PC-9 (cell line): ENCODE results near the gene HOXB13. TPM values are rescaled to one million over a fixed set of nuclear protein-coding genes. Genes with fewer than 3 reads are reported as not detected.
A peak's percentile ranks its signal among the peaks of the same experiment; 100 is the strongest.

ENCODE experiments used
- BruUV-seq: library from RNA; stranded (reverse); fragments of 400-500 nt; replicated peaks from 2 replicates; lab custom pipeline; 2021; lab: Mats Ljungman, UMichigan
- CTCF ChIA-PET: fragments of 300-600 bp; sonication (Branson Sonifier 250); formaldehyde crosslinking; loops from one replicate; lab custom pipeline; 2022; ENCODE audit warnings: antibody characterized with exemption; lab: Charles Lee
- POLR2A ChIA-PET: fragments of 300-600 bp; sonication (Branson Sonifier 250); formaldehyde crosslinking; loops from one replicate; lab custom pipeline; 2022; ENCODE audit warnings: antibody characterized with exemption; ENCODE audit not compliant: unreplicated experiment; lab: Charles Lee
- DNase-seq, 2 experiments: peaks; one replicate each; pipeline versions ENCODE4 v3.0.0 to v3.0.0-alpha.2; 2015 to 2022; ENCODE audit warnings: mixed read lengths in 1 of 2
- H2AFZ ChIP-seq: fragments of 200-600 bp; sonication (generic); 2 replicates; pipeline ENCODE4 v1.8.1; 2017; ENCODE audit warnings: antibody characterized with exemption
- H3F3A ChIP-seq: fragments of 200-600 bp; sonication (generic); 2 replicates; pipeline ENCODE4 v1.8.1; 2017; ENCODE audit warnings: antibody characterized with exemption, mild to moderate bottlenecking, low read depth; ENCODE audit not compliant: insufficient read depth
- H3K27ac ChIP-seq: fragments of 200-600 bp; sonication (generic); 2 replicates; pipeline ENCODE4 v1.6.1; 2016; ENCODE audit warnings: mixed run types
- H3K27me3 ChIP-seq: fragments of 200-600 bp; sonication (generic); 2 replicates; pipeline ENCODE4 v1.6.1; 2016; ENCODE audit warnings: low read depth, mixed run types; ENCODE audit not compliant: insufficient read depth
- H3K36me3 ChIP-seq: fragments of 200-600 bp; sonication (generic); 2 replicates; pipeline ENCODE4 v1.6.1; 2016; ENCODE audit warnings: low read depth, mixed run types
- H3K4me1 ChIP-seq: fragments of 200-600 bp; sonication (generic); replicated peaks from 2 replicates; pipeline ENCODE4 v1.6.1; 2016; ENCODE audit warnings: mixed run types; ENCODE audit not compliant: insufficient read depth
- H3K4me2 ChIP-seq: fragments of 200-600 bp; sonication (generic); 2 replicates; pipeline ENCODE4 v1.6.1; 2017; ENCODE audit warnings: mixed run types
- H3K4me3 ChIP-seq: fragments of 200-600 bp; sonication (generic); 2 replicates; pipeline ENCODE4 v1.6.1; 2016; ENCODE audit warnings: mixed run types
- H3K79me2 ChIP-seq: fragments of 200-600 bp; sonication (generic); 2 replicates; pipeline ENCODE4 v1.6.1; 2017; ENCODE audit warnings: low read depth, mixed run types
- H3K9me2 ChIP-seq: fragments of 200-600 bp; sonication (generic); 2 replicates; pipeline ENCODE4 v1.8.1; 2017; ENCODE audit warnings: mild to moderate bottlenecking; ENCODE audit not compliant: insufficient read depth
- H3K9me3 ChIP-seq: fragments of 200-600 bp; sonication (generic); 2 replicates; pipeline ENCODE4 v1.8.1; 2016; ENCODE audit warnings: low read depth; ENCODE audit not compliant: insufficient read depth
- H4K20me1 ChIP-seq: fragments of 200-600 bp; sonication (generic); 2 replicates; pipeline ENCODE4 v1.8.1; 2017; ENCODE audit not compliant: insufficient read depth
- CTCF ChIP-seq: fragments of 200-600 bp; sonication (generic); conservative IDR thresholded peaks from 2 replicates; pipeline ENCODE4 v1.6.1; 2017; ENCODE audit warnings: mixed run types, antibody characterized with exemption, mild to moderate bottlenecking, moderate library complexity
- EZH2 ChIP-seq: fragments of 200-600 bp; sonication (generic); IDR thresholded peaks from 2 replicates; pipeline ENCODE4 v1.8.0; 2017; ENCODE audit warnings: antibody characterized with exemption, low read depth
- intact Hi-C: fragments of 100-400 bp; cut with micrococcal nuclease; formaldehyde crosslinking; loops from one replicate; pipeline ENCODE4 v1.10.0; 2022; ENCODE audit not compliant: unreplicated experiment
- microRNA-seq: library from miRNA; unstranded; fragments of <30 nt; microRNA quantifications from one replicate; pipeline ENCODE4 v1.2.0, GENCODE V29; 2021; ENCODE audit warnings: borderline number of aligned reads, borderline replicate concordance
- total RNA-seq: library from RNA; stranded (reverse); gene quantifications from 2 replicates; pipeline ENCODE4 v1.2.3, GENCODE V29; 2021

The HOXB13 gene
- total RNA-seq, 1 experiment from 2014 or later, result not detected

- Histone ChIP-seq H3K36me3 (no peaks in the 10 kb centered on the region), H3K27me3 (peaks cover 36% of the 10 kb centered on the region), H3K9me2 (no peaks in the 10 kb centered on the region), H3K4me3 (no peak overlapping the region; the same call in 1 of the 2 replicates), H3F3A (no peaks in the 10 kb centered on the region), H4K20me1 (no peaks in the 10 kb centered on the region), H2AFZ (no peak overlapping the region; the same call in 1 of the 2 replicates), H3K27ac (no peak overlapping the region), H3K9me3 (no peaks in the 10 kb centered on the region), H3K4me1 (0 out of 2 replicates have a peak, but pooled peaks cover 4% of the 10 kb centered on the region), H3K79me2 (no peaks in the 10 kb centered on the region), H3K4me2 (peak overlapping the region; percentile 64)
- POLR2A ChIA-PET, result interaction anchor here (0.6 to 0.7 kb wide), 2 partner anchors 201 to 439 kb away, joined by 3 to 6 read pairs; no protein-coding TSS in a partner anchor
- DNase-seq, result peak; percentile 41 to 64
- no TSS peak for BruUV-seq
- intact Hi-C loops, result loop anchor here (2.0 to 10.0 kb wide), 3 partner anchors 112 to 356 kb away; no protein-coding TSS in a partner anchor
- TF ChIP-seq CTCF (peak; percentile 97), EZH2 (no peak)
- CTCF ChIA-PET, result interaction anchor here (0.5 to 2.3 kb wide), 5 partner anchors 45 to 207 kb away, joined by 3 to 20 read pairs (median 4); no protein-coding TSS in a partner anchor
These were observed 50.2 kb downstream of the HOXB13 start for GRCh38 chr17:48678141-48678971.

- no peaks in the 10 kb centered on the region for H3K9me2 ChIP-seq
- H3K4me2 ChIP-seq, result no peak overlapping the region
- no peaks in the 10 kb centered on the region for H4K20me1 ChIP-seq
- H3F3A ChIP-seq, result no peaks in the 10 kb centered on the region
- peaks cover 26% of the 10 kb centered on the region for H3K27me3 ChIP-seq
- ChIA-PET POLR2A (no interaction called here), CTCF (interaction anchor here (1.4 kb wide), 1 partner anchor 202 kb away, joined by 3 read pairs; no protein-coding TSS in a partner anchor)
- H3K9me3 ChIP-seq, result no peaks in the 10 kb centered on the region
- TF ChIP-seq EZH2 (no peak), CTCF (no peak)
- no peak overlapping the region for H3K27ac ChIP-seq
- no peak overlapping the region for H2AFZ ChIP-seq
- H3K79me2 ChIP-seq, result no peaks in the 10 kb centered on the region
- H3K4me1 ChIP-seq, result 0 out of 2 replicates have a peak, but pooled peaks cover 4% of the 10 kb centered on the region
- H3K36me3 ChIP-seq, result no peaks in the 10 kb centered on the region
- no peak overlapping the region for H3K4me3 ChIP-seq
- intact Hi-C loops, result loop anchor here (10.0 kb wide), 1 partner anchor 358 kb away; no protein-coding TSS in a partner anchor
- no peak for DNase-seq
- no TSS peak for BruUV-seq
These were observed 51.5 kb downstream of the HOXB13 start for GRCh38 chr17:48676963-48677558.

Small RNA genes lying within 50 kb of the gene (microRNA-seq; reads per million reads assigned to microRNA genes)
- gene MIR3185, result not detected

Other genes starting within 250 kb of the HOXB13 start
- gene HOXB1, start 197.7 kb downstream of the HOXB13 start, total RNA-seq, result not detected in 2 replicates
- 0.31 and 0.90 TPM in 2 replicates for gene HOXB2, start 183.6 kb downstream of the HOXB13 start, total RNA-seq
- 2.0 and 2.1 TPM in 2 replicates for gene HOXB4, start 150.4 kb downstream of the HOXB13 start, total RNA-seq
- 17.2 and 19.1 TPM in 2 replicates for gene HOXB3, start 138.5 kb downstream of the HOXB13 start, total RNA-seq
- 8.3 and 12.9 TPM in 2 replicates for gene HOXB5, start 135.0 kb downstream of the HOXB13 start, total RNA-seq
- 27.9 and 30.7 TPM in 2 replicates for gene HOXB6, start 123.8 kb downstream of the HOXB13 start, total RNA-seq
- gene HOXB7, start 117.7 kb downstream of the HOXB13 start, total RNA-seq, result 28.2 and 34.0 TPM in 2 replicates
- gene HOXB8, start 113.5 kb downstream of the HOXB13 start, total RNA-seq, result 0.70 and 1.3 TPM in 2 replicates
- 0.30 and 0.70 TPM in 2 replicates for gene HOXB9, start 102.4 kb downstream of the HOXB13 start, total RNA-seq
- gene PRAC1, start 6.2 kb downstream of the HOXB13 start, total RNA-seq, result not detected in 2 replicates
- gene PRAC2, start 5.6 kb downstream of the HOXB13 start, total RNA-seq, result not detected in 2 replicates
- gene TTLL6, start 88.5 kb upstream of the HOXB13 start, total RNA-seq, result not detected in 2 replicates
- 82.9 and 95.9 TPM in 2 replicates for gene CALCOCO2, start 102.3 kb upstream of the HOXB13 start, total RNA-seq
- 62.7 and 71.2 TPM in 2 replicates for gene ATP5MC1, start 164.0 kb upstream of the HOXB13 start, total RNA-seq
- gene UBE2Z, start 179.7 kb upstream of the HOXB13 start, total RNA-seq, result 99.4 and 100.0 TPM in 2 replicates
- gene SNF8, start 216.1 kb upstream of the HOXB13 start, total RNA-seq, result 103 and 118 TPM in 2 replicates
- not detected in 2 replicates for gene GIP, start 239.8 kb upstream of the HOXB13 start, total RNA-seq